Measurements from ENCODE around the gene NCMAP.
A peak's percentile ranks its signal among the peaks of the same experiment; 100 is the strongest.

NCMAP gene

GRCh38 chr1:24642481-24643362 lies 86.8 kb downstream of the NCMAP start, which contains the start of gene SRRM1:
Gene SRRM1, plus strand, starts transcription at chr1:24643302. Its CDS starts 25 bp downstream, at chr1:24643327.
- no peak for TF ChIP-seq CTCF (conservative IDR thresholded peaks at IDR 0.05; ENCODE audit: control insufficient read depth, insufficient read depth, low read depth, low read length)
- H3K4me3 ChIP-seq (ENCODE audit: control insufficient read depth, low read depth, low read length): peak within 1 kb of the TSS; percentile 93
- peak; percentile 100 for DNase-seq (ENCODE audit: low read depth)

GRCh38 chr1:24643363-24644099 lies 87.6 kb downstream of the NCMAP start:
- DNase-seq (ENCODE audit: low read depth): no peak
- peak overlapping the region; percentile 88 for H3K4me3 ChIP-seq (ENCODE audit: control insufficient read depth, low read depth, low read length)
- no peak for TF ChIP-seq CTCF (conservative IDR thresholded peaks at IDR 0.05; ENCODE audit: control insufficient read depth, insufficient read depth, low read depth, low read length)

- TF ChIP-seq CTCF (conservative IDR thresholded peaks at IDR 0.05; ENCODE audit: control insufficient read depth, insufficient read depth, low read depth, low read length): no peak
- DNase-seq (ENCODE audit: low read depth): no peak
- peak overlapping the region; percentile 88 for H3K4me3 ChIP-seq (ENCODE audit: control insufficient read depth, low read depth, low read length)
Measured at GRCh38 chr1:24644100-24644384, 88.2 kb downstream of the NCMAP start.

GRCh38 chr1:24648919-24649318 lies 93.0 kb downstream of the NCMAP start:
- TF ChIP-seq CTCF (conservative IDR thresholded peaks at IDR 0.05; ENCODE audit: control insufficient read depth, insufficient read depth, low read depth, low read length): no peak
- no peak for DNase-seq (ENCODE audit: low read depth)
- no peak overlapping the region for H3K4me3 ChIP-seq (ENCODE audit: control insufficient read depth, low read depth, low read length)

GRCh38 chr1:24652382-24652781 lies 96.5 kb downstream of the NCMAP start:
- no peak overlapping the region for H3K4me3 ChIP-seq (ENCODE audit: control insufficient read depth, low read depth, low read length)
- no peak for TF ChIP-seq CTCF (conservative IDR thresholded peaks at IDR 0.05; ENCODE audit: control insufficient read depth, insufficient read depth, low read depth, low read length)

GRCh38 chr1:24654010-24654409 lies 98.1 kb downstream of the NCMAP start:
- no peak for TF ChIP-seq CTCF (conservative IDR thresholded peaks at IDR 0.05; ENCODE audit: control insufficient read depth, insufficient read depth, low read depth, low read length)
- DNase-seq (ENCODE audit: low read depth): no peak
- no peak overlapping the region for H3K4me3 ChIP-seq (ENCODE audit: control insufficient read depth, low read depth, low read length)

More at GRCh38 chr1:24652382-24652781, 96.5 kb downstream of the NCMAP start:
- no peak for DNase-seq (ENCODE audit: low read depth)

Data from fibroblast of mammary gland (primary cell).